GM19438 (cell line): Measurements from ENCODE around the gene MACROH2A2.
"Not testable (repeated sequence)": the region's sequence is repeated elsewhere in the genome, so short reads cannot be mapped to it uniquely, and the experiment has no call there.

ENCODE experiments used
- ATAC-seq: cut with Tn5 transposase; IDR thresholded peaks from one replicate; pipeline ENCODE4 v1.9.1; 2021; ENCODE audit warnings: low read depth; ENCODE audit not compliant: unreplicated experiment

MACROH2A2 gene

GRCh38 chr10:70066190-70066589 lies 13.5 kb downstream of the MACROH2A2 start:
- ATAC-seq, result no peak

- ATAC-seq, result no peak
Measured at GRCh38 chr10:70067586-70067985, 14.9 kb downstream of the MACROH2A2 start.

GRCh38 chr10:70068925-70069324 lies 16.3 kb downstream of the MACROH2A2 start:
- ATAC-seq, result no peak

GRCh38 chr10:70069346-70069745 lies 16.7 kb downstream of the MACROH2A2 start:
- ATAC-seq, result no peak

- no peak for ATAC-seq
Measured at GRCh38 chr10:70070834-70071233, 18.2 kb downstream of the MACROH2A2 start.

- no peak for ATAC-seq
Measured at GRCh38 chr10:70074165-70074564, 21.5 kb downstream of the MACROH2A2 start.

- no peak for ATAC-seq
Measured at GRCh38 chr10:70074971-70075370, 22.3 kb downstream of the MACROH2A2 start.

- no peak for ATAC-seq
Measured at GRCh38 chr10:70078329-70078728, 25.7 kb downstream of the MACROH2A2 start.

GRCh38 chr10:70078937-70079336 lies 26.3 kb downstream of the MACROH2A2 start:
- ATAC-seq, result no peak

GRCh38 chr10:70080789-70081188 lies 28.1 kb downstream of the MACROH2A2 start:
- ATAC-seq, result not testable (repeated sequence)

- ATAC-seq, result no peak
Measured at GRCh38 chr10:70084189-70084588, 31.5 kb downstream of the MACROH2A2 start.

- ATAC-seq, result no peak
Measured at GRCh38 chr10:70085975-70086613, 33.4 kb downstream of the MACROH2A2 start.

GRCh38 chr10:70087616-70088307 lies 35.1 kb downstream of the MACROH2A2 start:
- no peak for ATAC-seq

GRCh38 chr10:70088308-70088698 lies 35.7 kb downstream of the MACROH2A2 start:
- ATAC-seq, result no peak

GRCh38 chr10:70090013-70090412 lies 37.4 kb downstream of the MACROH2A2 start:
- ATAC-seq, result no peak

- no peak for ATAC-seq
Measured at GRCh38 chr10:70090951-70091350, 38.3 kb downstream of the MACROH2A2 start.

- no peak for ATAC-seq
Measured at GRCh38 chr10:70092389-70092718, 39.7 kb downstream of the MACROH2A2 start.

- no peak for ATAC-seq
Measured at GRCh38 chr10:70093335-70093944, 40.8 kb downstream of the MACROH2A2 start.

- no peak for ATAC-seq
Measured at GRCh38 chr10:70094250-70094649, 41.6 kb downstream of the MACROH2A2 start.

- ATAC-seq, result no peak
Measured at GRCh38 chr10:70096016-70096704, 43.5 kb downstream of the MACROH2A2 start.

GRCh38 chr10:70096705-70097420 lies 44.2 kb downstream of the MACROH2A2 start:
- no peak for ATAC-seq
